HepG2 (cell line): Measurements from ENCODE around the gene ZNF282. TPM values are rescaled to one million over a fixed set of nuclear protein-coding genes. Genes with fewer than 3 reads are reported as not detected.
A peak's percentile ranks its signal among the peaks of the same experiment; 100 is the strongest.

ENCODE experiments used
- ARNTL ChIP-seq: sonication (generic); formaldehyde crosslinking; IDR thresholded peaks from 2 replicates; pipeline ENCODE4 v1.4.0; 2020; ENCODE audit warnings: mild to moderate bottlenecking, missing genetic modification reagents
- ISL2 ChIP-seq: sonication (generic); formaldehyde crosslinking; IDR thresholded peaks from 2 replicates; pipeline ENCODE4 v1.5.0; 2020; ENCODE audit warnings: missing genetic modification reagents
- MIER2 ChIP-seq: IDR thresholded peaks from 2 replicates; pipeline ENCODE4 v1.6.1; 2016; ENCODE audit warnings: missing biosample characterization, missing genetic modification reagents
- POLR2G ChIP-seq: fragments of 200-400 bp; formaldehyde crosslinking; IDR thresholded peaks from 2 replicates; pipeline ENCODE4 v1.6.1; 2018; ENCODE audit warnings: mild to moderate bottlenecking, low read depth, low read length, moderate library complexity
- SOX6 ChIP-seq, 2 experiments: fragments of 450-650 bp in 1 of 2; sonication (generic) in 1 of 2; formaldehyde crosslinking in 1 of 2; IDR thresholded peaks; 2 replicates each; pipeline versions ENCODE4 v1.4.0 to v1.6.1; 2017 to 2020; ENCODE audit warnings: antibody characterized with exemption in 1 of 2, mild to moderate bottlenecking in 1 of 2, missing genetic modification reagents in 1 of 2
- SRSF9 ChIP-seq: fragments of 200-400 bp; formaldehyde crosslinking; IDR thresholded peaks from 2 replicates; pipeline ENCODE4 v1.6.1; 2018; ENCODE audit warnings: borderline replicate concordance, mild to moderate bottlenecking, low read depth, low read length; ENCODE audit not compliant: insufficient read depth, poor library complexity, severe bottlenecking
- SYNCRIP ChIP-seq: fragments of 200-400 bp; formaldehyde crosslinking; IDR thresholded peaks from 2 replicates; pipeline ENCODE4 v1.6.1; 2018; ENCODE audit warnings: mild to moderate bottlenecking, low read depth, low read length; ENCODE audit not compliant: insufficient read depth
- ZFP36 ChIP-seq: fragments of 150-350 bp; IDR thresholded peaks from 2 replicates; pipeline ENCODE4 v1.6.1; 2018; ENCODE audit warnings: borderline replicate concordance, low read length, low read depth; ENCODE audit not compliant: partially characterized antibody
- ZNF225 ChIP-seq: sonication (generic); formaldehyde crosslinking; IDR thresholded peaks from 2 replicates; pipeline ENCODE4 v1.4.0; 2020; ENCODE audit warnings: mild to moderate bottlenecking, missing genetic modification reagents
- ZNF484 ChIP-seq: sonication (generic); formaldehyde crosslinking; IDR thresholded peaks from 2 replicates; pipeline ENCODE4 v1.5.1; 2020; ENCODE audit warnings: mild to moderate bottlenecking, low read depth, missing genetic modification reagents, borderline replicate concordance
- ZNF766 ChIP-seq: sonication (generic); formaldehyde crosslinking; IDR thresholded peaks from 2 replicates; pipeline ENCODE4 v1.5.0; 2020; ENCODE audit warnings: missing genetic modification reagents, borderline replicate concordance
- ZNF768 ChIP-seq: sonication (generic); formaldehyde crosslinking; IDR thresholded peaks from 2 replicates; pipeline ENCODE4 v1.4.0; 2020; ENCODE audit warnings: missing genetic modification reagents
- polyA plus RNA-seq, 8 experiments: library from polyadenylated mRNA; depleted of rRNA in 3 of 8; stranded (reverse) in 7 of 8; unstranded in 1 of 8; fragments of >200 nt; fragmentation: Illumina TruSeq in 4 of 8; extraction: Trizol in 4 of 8; gene quantifications; 2 replicates each; pipeline versions ENCODE4 v1.2.1 to v1.2.3, GENCODE V29; 2011 to 2016; ENCODE audit warnings: low read depth in 4 of 8, missing spikeins in 1 of 8, mixed read lengths in 1 of 8; ENCODE audit not compliant: insufficient read depth in 1 of 8
- total RNA-seq, 5 experiments: library from RNA; depleted of rRNA; stranded (reverse); fragments of >200 nt; fragmentation: Illumina TruSeq; extraction: Trizol; gene quantifications; 2 replicates each; pipeline ENCODE4 v1.2.3, GENCODE V29; 2016; ENCODE audit warnings: low read depth in 1 of 5
- TF ChIP-seq, protein P1 (sequence below): sonication (generic); formaldehyde crosslinking; IDR thresholded peaks from 2 replicates; pipeline ENCODE4 v1.8.0; 2022; ENCODE audit warnings: mild to moderate bottlenecking, missing genetic modification reagents
- TF ChIP-seq, protein P2 (sequence below): sonication (generic); formaldehyde crosslinking; IDR thresholded peaks from 2 replicates; pipeline ENCODE4 v1.4.0; 2020; ENCODE audit warnings: missing genetic modification reagents, mild to moderate bottlenecking, borderline replicate concordance
- TF ChIP-seq, protein P3 (sequence below): sonication (generic); formaldehyde crosslinking; IDR thresholded peaks from 2 replicates; pipeline ENCODE4 v1.9.0; 2021; ENCODE audit warnings: missing genetic modification reagents, borderline replicate concordance
- TF ChIP-seq, protein P4 (sequence below): IDR thresholded peaks from 2 replicates; pipeline ENCODE4 v1.6.1; 2016; ENCODE audit warnings: missing genetic modification reagents, missing compliant biosample characterization
- TF ChIP-seq, protein P5 (sequence below): sonication (generic); formaldehyde crosslinking; IDR thresholded peaks from 2 replicates; pipeline ENCODE4 v1.5.1; 2020; ENCODE audit warnings: mild to moderate bottlenecking, missing genetic modification reagents, moderate library complexity
- TF ChIP-seq, protein P6 (sequence below): sonication (generic); formaldehyde crosslinking; IDR thresholded peaks from 2 replicates; pipeline ENCODE4 v1.5.0; 2020; ENCODE audit warnings: missing genetic modification reagents, mild to moderate bottlenecking, borderline replicate concordance

The ZNF282 gene
- total and polyA plus RNA-seq, 2 of the 13 experiments (the other 11 are each of a cell fraction or from before 2014, with no cell fraction given): 9.1 to 20.9 TPM

DNA sequence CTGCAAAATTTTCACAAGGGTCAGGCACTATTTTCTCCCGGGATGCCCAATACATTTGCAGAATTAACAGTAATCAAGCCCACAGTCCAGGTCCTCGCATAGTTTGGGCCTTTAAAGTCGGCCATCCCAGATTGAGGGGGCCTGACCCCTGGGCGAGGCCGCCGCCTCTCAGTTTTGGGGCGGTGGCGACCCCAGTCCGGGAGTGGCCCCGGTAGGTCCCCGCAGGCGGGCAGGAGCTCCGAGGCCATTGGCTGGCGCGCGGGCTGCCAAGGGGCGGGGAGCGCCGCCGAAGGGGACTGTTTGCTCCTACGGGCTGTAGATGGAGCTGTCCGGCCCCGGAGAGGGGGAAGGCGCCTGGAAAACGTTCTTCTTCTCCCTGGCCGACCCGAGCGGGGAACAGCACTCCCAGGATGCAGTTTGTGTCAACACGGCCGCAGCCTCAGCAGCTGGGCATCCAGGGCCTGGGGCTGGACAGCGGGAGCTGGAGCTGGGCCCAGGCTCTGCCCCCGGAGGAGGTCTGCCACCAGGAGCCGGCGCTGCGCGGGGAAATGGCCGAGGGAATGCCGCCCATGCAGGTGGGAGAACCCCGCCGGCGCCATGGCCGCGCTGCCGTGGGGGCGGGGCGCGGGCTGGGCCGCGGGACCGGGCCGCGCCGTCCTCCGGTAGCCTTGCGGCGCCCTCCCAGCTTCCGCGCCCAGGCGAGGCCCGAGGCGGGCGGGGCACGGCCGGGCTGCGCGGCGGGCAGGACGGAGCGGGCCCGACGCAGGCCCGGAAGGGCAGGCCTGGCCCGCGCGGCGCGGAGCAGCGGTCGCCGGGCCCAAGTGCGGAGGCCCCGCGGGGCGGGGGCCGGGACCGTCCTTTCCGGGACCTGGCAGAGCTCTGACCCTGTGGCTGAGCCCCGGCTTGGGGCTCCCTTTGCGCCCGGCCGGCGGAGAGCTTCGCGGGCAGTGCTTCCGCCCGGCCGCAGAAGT lies at the start of gene ZNF282 (continued):
- peak; percentile 15; the same call in 1 of the 2 replicates for TF ChIP-seq ARNTL (CRISPR knock-in tag)
- TF ChIP-seq, protein P1, sequence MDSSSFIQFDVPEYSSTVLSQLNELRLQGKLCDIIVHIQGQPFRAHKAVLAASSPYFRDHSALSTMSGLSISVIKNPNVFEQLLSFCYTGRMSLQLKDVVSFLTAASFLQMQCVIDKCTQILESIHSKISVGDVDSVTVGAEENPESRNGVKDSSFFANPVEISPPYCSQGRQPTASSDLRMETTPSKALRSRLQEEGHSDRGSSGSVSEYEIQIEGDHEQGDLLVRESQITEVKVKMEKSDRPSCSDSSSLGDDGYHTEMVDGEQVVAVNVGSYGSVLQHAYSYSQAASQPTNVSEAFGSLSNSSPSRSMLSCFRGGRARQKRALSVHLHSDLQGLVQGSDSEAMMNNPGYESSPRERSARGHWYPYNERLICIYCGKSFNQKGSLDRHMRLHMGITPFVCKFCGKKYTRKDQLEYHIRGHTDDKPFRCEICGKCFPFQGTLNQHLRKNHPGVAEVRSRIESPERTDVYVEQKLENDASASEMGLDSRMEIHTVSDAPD: no peak
- TF ChIP-seq, protein P2, sequence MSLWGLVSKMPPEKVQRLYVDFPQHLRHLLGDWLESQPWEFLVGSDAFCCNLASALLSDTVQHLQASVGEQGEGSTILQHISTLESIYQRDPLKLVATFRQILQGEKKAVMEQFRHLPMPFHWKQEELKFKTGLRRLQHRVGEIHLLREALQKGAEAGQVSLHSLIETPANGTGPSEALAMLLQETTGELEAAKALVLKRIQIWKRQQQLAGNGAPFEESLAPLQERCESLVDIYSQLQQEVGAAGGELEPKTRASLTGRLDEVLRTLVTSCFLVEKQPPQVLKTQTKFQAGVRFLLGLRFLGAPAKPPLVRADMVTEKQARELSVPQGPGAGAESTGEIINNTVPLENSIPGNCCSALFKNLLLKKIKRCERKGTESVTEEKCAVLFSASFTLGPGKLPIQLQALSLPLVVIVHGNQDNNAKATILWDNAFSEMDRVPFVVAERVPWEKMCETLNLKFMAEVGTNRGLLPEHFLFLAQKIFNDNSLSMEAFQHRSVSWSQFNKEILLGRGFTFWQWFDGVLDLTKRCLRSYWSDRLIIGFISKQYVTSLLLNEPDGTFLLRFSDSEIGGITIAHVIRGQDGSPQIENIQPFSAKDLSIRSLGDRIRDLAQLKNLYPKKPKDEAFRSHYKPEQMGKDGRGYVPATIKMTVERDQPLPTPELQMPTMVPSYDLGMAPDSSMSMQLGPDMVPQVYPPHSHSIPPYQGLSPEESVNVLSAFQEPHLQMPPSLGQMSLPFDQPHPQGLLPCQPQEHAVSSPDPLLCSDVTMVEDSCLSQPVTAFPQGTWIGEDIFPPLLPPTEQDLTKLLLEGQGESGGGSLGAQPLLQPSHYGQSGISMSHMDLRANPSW (CRISPR knock-in tag): no peak
- peak; percentile 87; the same call in 1 of the 2 replicates for TF ChIP-seq ZNF766 (CRISPR knock-in tag)
- TF ChIP-seq SOX6 (IDR thresholded peaks at IDR 0.05): no peak
- TF ChIP-seq SOX6 (CRISPR knock-in tag; IDR thresholded peaks at IDR 0.05): peak; percentile 62
- TF ChIP-seq, protein P3, sequence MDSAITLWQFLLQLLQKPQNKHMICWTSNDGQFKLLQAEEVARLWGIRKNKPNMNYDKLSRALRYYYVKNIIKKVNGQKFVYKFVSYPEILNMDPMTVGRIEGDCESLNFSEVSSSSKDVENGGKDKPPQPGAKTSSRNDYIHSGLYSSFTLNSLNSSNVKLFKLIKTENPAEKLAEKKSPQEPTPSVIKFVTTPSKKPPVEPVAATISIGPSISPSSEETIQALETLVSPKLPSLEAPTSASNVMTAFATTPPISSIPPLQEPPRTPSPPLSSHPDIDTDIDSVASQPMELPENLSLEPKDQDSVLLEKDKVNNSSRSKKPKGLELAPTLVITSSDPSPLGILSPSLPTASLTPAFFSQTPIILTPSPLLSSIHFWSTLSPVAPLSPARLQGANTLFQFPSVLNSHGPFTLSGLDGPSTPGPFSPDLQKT (CRISPR knock-in tag): no peak
- no peak for TF ChIP-seq SRSF9
- TF ChIP-seq SYNCRIP: no peak
- TF ChIP-seq ZFP36: no peak
- peak; percentile 75 for TF ChIP-seq ISL2 (CRISPR knock-in tag)
- TF ChIP-seq POLR2G: peak; percentile 93
- no peak for TF ChIP-seq ZNF484 (CRISPR knock-in tag)
- TF ChIP-seq, protein P4, sequence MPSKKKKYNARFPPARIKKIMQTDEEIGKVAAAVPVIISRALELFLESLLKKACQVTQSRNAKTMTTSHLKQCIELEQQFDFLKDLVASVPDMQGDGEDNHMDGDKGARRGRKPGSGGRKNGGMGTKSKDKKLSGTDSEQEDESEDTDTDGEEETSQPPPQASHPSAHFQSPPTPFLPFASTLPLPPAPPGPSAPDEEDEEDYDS: peak; percentile 73; the same call in 1 of the 2 replicates
- no peak for TF ChIP-seq ZNF225 (CRISPR knock-in tag)
- TF ChIP-seq ZNF768 (CRISPR knock-in tag): peak; percentile 56; the same call in 1 of the 2 replicates
- TF ChIP-seq, protein P5, sequence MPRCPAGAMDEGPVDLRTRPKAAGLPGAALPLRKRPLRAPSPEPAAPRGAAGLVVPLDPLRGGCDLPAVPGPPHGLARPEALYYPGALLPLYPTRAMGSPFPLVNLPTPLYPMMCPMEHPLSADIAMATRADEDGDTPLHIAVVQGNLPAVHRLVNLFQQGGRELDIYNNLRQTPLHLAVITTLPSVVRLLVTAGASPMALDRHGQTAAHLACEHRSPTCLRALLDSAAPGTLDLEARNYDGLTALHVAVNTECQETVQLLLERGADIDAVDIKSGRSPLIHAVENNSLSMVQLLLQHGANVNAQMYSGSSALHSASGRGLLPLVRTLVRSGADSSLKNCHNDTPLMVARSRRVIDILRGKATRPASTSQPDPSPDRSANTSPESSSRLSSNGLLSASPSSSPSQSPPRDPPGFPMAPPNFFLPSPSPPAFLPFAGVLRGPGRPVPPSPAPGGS (CRISPR knock-in tag): no peak; the same call in 1 of the 2 replicates
- no peak for TF ChIP-seq MIER2 (CRISPR knock-in tag)
- TF ChIP-seq, protein P6, sequence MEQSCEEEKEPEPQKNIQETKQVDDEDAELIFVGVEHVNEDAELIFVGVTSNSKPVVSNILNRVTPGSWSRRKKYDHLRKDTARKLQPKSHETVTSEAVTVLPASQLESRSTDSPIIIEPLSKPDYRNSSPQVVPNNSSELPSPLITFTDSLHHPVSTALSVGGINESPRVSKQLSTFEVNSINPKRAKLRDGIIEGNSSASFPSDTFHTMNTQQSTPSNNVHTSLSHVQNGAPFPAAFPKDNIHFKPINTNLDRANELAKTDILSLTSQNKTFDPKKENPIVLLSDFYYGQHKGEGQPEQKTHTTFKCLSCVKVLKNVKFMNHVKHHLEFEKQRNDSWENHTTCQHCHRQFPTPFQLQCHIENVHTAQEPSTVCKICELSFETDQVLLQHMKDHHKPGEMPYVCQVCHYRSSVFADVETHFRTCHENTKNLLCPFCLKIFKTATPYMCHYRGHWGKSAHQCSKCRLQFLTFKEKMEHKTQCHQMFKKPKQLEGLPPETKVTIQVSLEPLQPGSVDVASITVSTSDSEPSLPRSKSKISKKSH (CRISPR knock-in tag): peak; percentile 96
